ENCODE measurements around the gene DICER1. TPM values are rescaled to one million over a fixed set of nuclear protein-coding genes. Genes with fewer than 3 reads are reported as not detected.

Gene DICER1
- total and polyA plus RNA-seq, 2 experiments from 2014 or later, result 20.0 to 111 TPM

- DNase-seq (ENCODE audit: low spot score), result no peak
- Histone ChIP-seq H3K4me1 (ENCODE audit: insufficient read depth) (no peaks in the 10 kb centered on the region), H3K4me3 (no peak overlapping the region), H3K36me3 (replicated peaks; ENCODE audit: insufficient read depth, low read depth) (no peaks in the 10 kb centered on the region), H3K9me2 (replicated peaks; ENCODE audit: insufficient read depth) (no peaks in the 10 kb centered on the region), H3K4me2 (no peak overlapping the region), H3K27ac (no peak overlapping the region), H4K20me1 (ENCODE audit: insufficient read depth, poor library complexity, severe bottlenecking) (no peaks in the 10 kb centered on the region), H2AFZ (no peak overlapping the region), H3K9me3 (ENCODE audit: low read depth) (no peaks in the 10 kb centered on the region), H3K27me3 (no peaks in the 10 kb centered on the region), H3K79me2 (no peaks in the 10 kb centered on the region)
- TF ChIP-seq EZH2 (IDR thresholded peaks at IDR 0.05; ENCODE audit: borderline replicate concordance) (no peak), EZH2phosphoT487 (IDR thresholded peaks at IDR 0.05; ENCODE audit: low read depth, severe bottlenecking, unreplicated experiment) (no peak), CTCF (IDR thresholded peaks at IDR 0.05; ENCODE audit: poor library complexity) (no peak)
- WGBS (ENCODE audit: low lambda C conversion rate, missing lambda C conversion rate), result 80% methylated on average over 7 of the region's 7 CpGs
Measured at GRCh38 chr14:95069018-95069417, 88.3 kb downstream of the DICER1 start.

GRCh38 chr14:95068521-95068920 lies 88.8 kb downstream of the DICER1 start:
- DNase-seq (ENCODE audit: low spot score), result no peak
- Histone ChIP-seq H3K4me1 (ENCODE audit: insufficient read depth) (no peaks in the 10 kb centered on the region), H3K27ac (no peak overlapping the region), H3K4me2 (no peak overlapping the region), H3K79me2 (no peaks in the 10 kb centered on the region), H2AFZ (no peak overlapping the region), H4K20me1 (ENCODE audit: insufficient read depth, poor library complexity, severe bottlenecking) (no peaks in the 10 kb centered on the region), H3K9me3 (ENCODE audit: low read depth) (no peaks in the 10 kb centered on the region), H3K4me3 (no peak overlapping the region), H3K27me3 (no peaks in the 10 kb centered on the region), H3K36me3 (replicated peaks; ENCODE audit: insufficient read depth, low read depth) (no peaks in the 10 kb centered on the region), H3K9me2 (replicated peaks; ENCODE audit: insufficient read depth) (no peaks in the 10 kb centered on the region)
- WGBS (ENCODE audit: low lambda C conversion rate, missing lambda C conversion rate), result 80% methylated on average over 8 of the region's 8 CpGs
- TF ChIP-seq CTCF (IDR thresholded peaks at IDR 0.05; ENCODE audit: poor library complexity), result no peak
- no peak for TF ChIP-seq EZH2 (IDR thresholded peaks at IDR 0.05; ENCODE audit: borderline replicate concordance)

- no peak for TF ChIP-seq CTCF (IDR thresholded peaks at IDR 0.05; ENCODE audit: poor library complexity)
- no peak for TF ChIP-seq EZH2 (IDR thresholded peaks at IDR 0.05; ENCODE audit: borderline replicate concordance)
- no peak for TF ChIP-seq EZH2phosphoT487 (IDR thresholded peaks at IDR 0.05; ENCODE audit: low read depth, severe bottlenecking, unreplicated experiment)
- Histone ChIP-seq H3K36me3 (replicated peaks; ENCODE audit: insufficient read depth, low read depth) (no peaks in the 10 kb centered on the region), H3K9me2 (replicated peaks; ENCODE audit: insufficient read depth) (no peaks in the 10 kb centered on the region), H4K20me1 (ENCODE audit: insufficient read depth, poor library complexity, severe bottlenecking) (no peaks in the 10 kb centered on the region), H2AFZ (no peak overlapping the region), H3K27ac (no peak overlapping the region), H3K79me2 (no peaks in the 10 kb centered on the region), H3K4me3 (no peak overlapping the region), H3K4me2 (no peak overlapping the region), H3K27me3 (no peaks in the 10 kb centered on the region), H3K4me1 (ENCODE audit: insufficient read depth) (no peaks in the 10 kb centered on the region), H3K9me3 (ENCODE audit: low read depth) (no peaks in the 10 kb centered on the region)
- 75% methylated on average over 10 of the region's 10 CpGs for WGBS (ENCODE audit: low lambda C conversion rate, missing lambda C conversion rate)
- DNase-seq (ENCODE audit: low spot score), result no peak
Measured at GRCh38 chr14:95068080-95068479, 89.2 kb downstream of the DICER1 start.

GRCh38 chr14:95067526-95067925 lies 89.8 kb downstream of the DICER1 start:
- no peak overlapping the region for H2AFZ ChIP-seq
- no peak for DNase-seq (ENCODE audit: low spot score)
- no peaks in the 10 kb centered on the region for H3K27me3 ChIP-seq
- no peak overlapping the region for H3K4me2 ChIP-seq
- no peaks in the 10 kb centered on the region for H3K9me3 ChIP-seq (ENCODE audit: low read depth)
- TF ChIP-seq EZH2phosphoT487 (IDR thresholded peaks at IDR 0.05; ENCODE audit: low read depth, severe bottlenecking, unreplicated experiment) (no peak), CTCF (IDR thresholded peaks at IDR 0.05; ENCODE audit: poor library complexity) (no peak), EZH2 (IDR thresholded peaks at IDR 0.05; ENCODE audit: borderline replicate concordance) (no peak)
- H3K4me1 ChIP-seq (ENCODE audit: insufficient read depth), result no peaks in the 10 kb centered on the region
- WGBS (ENCODE audit: low lambda C conversion rate, missing lambda C conversion rate), result 100% methylated on average over 4 of the region's 4 CpGs
- H3K4me3 ChIP-seq, result no peak overlapping the region
- H3K36me3 ChIP-seq (replicated peaks; ENCODE audit: insufficient read depth, low read depth), result no peaks in the 10 kb centered on the region
- no peaks in the 10 kb centered on the region for H3K79me2 ChIP-seq
- H3K9me2 ChIP-seq (replicated peaks; ENCODE audit: insufficient read depth), result no peaks in the 10 kb centered on the region
- no peaks in the 10 kb centered on the region for H4K20me1 ChIP-seq (ENCODE audit: insufficient read depth, poor library complexity, severe bottlenecking)
- no peak overlapping the region for H3K27ac ChIP-seq

Measured in hepatocyte (in vitro differentiated cells).